HG03432 (cell line): ENCODE measurements around the gene ATXN3.

Experiments
- ATAC-seq: cut with Tn5 transposase; IDR thresholded peaks from one replicate; pipeline ENCODE4 v1.9.1; 2021; ENCODE audit warnings: mild to moderate bottlenecking, moderate library complexity; ENCODE audit not compliant: unreplicated experiment

Gene ATXN3

GRCh38 chr14:92106143-92106926, at the start of gene ATXN3:
Gene ATXN3 (minus strand): TSS chr14:92106582. CDS start chr14:92106552, 30 bp downstream.
- peak; percentile 83 for ATAC-seq

DNA sequence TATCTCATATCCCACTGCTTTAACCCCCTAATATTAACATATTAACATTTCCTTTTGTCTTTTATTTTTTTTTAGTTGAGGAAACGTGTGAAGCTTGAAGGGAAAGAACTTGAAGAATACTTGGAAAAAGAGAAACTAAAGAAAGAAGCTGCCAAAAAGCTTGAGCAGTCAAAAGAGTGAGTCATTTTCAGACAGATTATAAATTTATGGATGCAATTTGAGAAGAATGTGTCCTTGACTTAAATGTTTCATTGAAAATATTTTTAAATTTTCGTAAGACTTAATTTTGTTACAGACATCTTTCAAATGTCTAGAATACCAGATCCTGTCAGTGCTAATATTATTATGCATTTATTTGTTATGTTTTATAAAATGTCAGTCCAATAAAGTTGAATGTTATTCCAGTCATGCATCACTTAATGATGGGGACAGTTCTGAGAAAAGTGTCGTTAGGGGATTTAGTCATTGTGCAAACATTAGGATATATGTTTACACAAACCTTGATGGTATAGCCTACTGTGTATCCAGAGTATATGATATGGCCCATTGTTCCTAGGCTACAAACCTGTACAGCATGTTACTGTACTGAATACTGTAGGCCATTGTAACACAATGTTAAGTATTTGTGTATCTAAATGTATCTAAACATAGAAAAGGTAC, 48.0 kb upstream of the ATXN3 start:
- ATAC-seq, result no peak

- ATAC-seq, result no peak
These were observed 47.2 kb upstream of the ATXN3 start for GRCh38 chr14:92153581-92153980.

GRCh38 chr14:92144708-92145107, 38.3 kb upstream of the ATXN3 start:
- no peak for ATAC-seq

DNA sequence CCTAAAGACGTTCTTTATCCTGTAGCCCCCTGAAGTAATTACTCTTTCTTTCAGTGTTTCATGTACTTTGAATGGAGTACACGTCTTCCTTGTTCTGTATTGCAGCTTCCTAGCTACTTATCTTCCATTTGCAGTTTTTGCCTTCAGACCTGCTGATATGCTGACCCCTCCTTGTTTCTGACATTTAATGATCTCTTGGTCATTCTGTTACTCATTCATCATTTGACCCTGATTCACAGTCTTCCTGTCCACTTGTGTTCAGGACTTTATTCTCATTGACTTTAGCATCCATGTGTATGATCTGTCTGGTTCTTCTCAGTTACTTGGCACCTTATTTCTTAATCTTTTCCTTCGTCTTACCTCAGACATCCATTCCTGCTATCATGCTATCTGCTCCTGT, 37.6 kb upstream of the ATXN3 start:
- ATAC-seq, result no peak

- no peak for ATAC-seq
These were observed 36.9 kb upstream of the ATXN3 start for GRCh38 chr14:92143309-92143708.

- no peak for ATAC-seq
These were observed 28.9 kb upstream of the ATXN3 start for GRCh38 chr14:92135269-92135668.

GRCh38 chr14:92134456-92134855, 28.1 kb upstream of the ATXN3 start:
- no peak for ATAC-seq

DNA sequence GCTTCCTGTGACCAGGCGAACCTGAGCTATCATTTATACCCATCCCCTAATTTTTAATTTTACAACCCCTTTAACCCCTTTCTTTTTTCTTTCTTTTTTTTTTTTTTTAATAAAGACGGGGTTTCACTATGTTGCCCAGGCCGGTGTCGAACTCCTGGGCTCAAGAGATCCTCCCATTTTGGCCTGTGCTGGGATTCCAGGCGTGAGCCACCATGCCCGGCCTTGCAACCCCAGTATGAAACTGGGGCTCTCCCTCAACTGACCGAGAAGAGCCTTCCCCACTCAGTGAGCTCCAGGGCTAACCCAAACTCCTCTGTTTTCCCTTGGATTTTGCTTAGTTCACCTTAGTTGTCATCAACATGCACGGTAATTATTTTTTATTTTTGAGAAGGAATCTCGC, 16.4 kb upstream of the ATXN3 start:
- no peak for ATAC-seq

DNA sequence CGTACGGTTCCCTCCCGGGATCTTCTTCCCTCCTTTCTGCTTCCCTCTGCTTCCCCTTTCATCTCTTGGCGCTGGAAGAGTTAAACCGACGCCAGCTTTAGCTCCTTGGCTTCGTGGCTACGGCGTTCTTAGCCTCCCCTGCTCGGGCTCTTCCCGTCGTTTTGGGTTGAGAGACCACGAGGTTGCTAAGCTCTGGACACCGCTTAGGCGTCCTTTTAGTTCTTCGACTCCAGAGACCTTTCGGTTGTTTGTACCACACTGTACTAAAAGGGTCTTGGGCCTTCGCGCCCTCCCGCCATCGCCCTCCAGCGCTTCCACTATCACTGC, 15.9 kb upstream of the ATXN3 start:
- ATAC-seq, result no peak

- ATAC-seq, result peak; percentile 92
These were observed 15.4 kb upstream of the ATXN3 start, which contains the start of the genes CPSF2 and NDUFB1 for GRCh38 chr14:92121670-92122350. Gene CPSF2 (plus strand): TSS chr14:92121969. CDS start chr14:92130985, 9,016 bp downstream. Gene NDUFB1 (minus strand): TSS chr14:92121706. CDS start chr14:92117637, 4,069 bp downstream.

- ATAC-seq, result peak; percentile 24
These were observed 14.9 kb upstream of the ATXN3 start for GRCh38 chr14:92121207-92121669.

- no peak for ATAC-seq
These were observed 3.1 kb upstream of the ATXN3 start for GRCh38 chr14:92109490-92109889.

GRCh38 chr14:92108345-92109254, 2.2 kb upstream of the ATXN3 start:
- ATAC-seq, result no peak

DNA sequence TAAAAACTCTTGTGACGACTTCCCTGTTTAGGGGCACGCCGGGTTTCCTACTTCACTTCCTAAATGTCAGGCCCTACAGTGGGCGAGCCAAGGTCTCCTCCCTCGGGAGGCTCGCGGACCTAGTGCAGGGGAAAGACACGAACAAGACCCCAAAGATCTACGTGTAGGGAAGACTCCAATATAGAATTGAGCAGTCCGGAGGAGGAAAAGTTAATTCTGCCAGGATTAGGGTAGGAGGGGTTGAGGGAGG, 564 bp downstream of the ATXN3 start:
- ATAC-seq, result peak; percentile 15

DNA sequence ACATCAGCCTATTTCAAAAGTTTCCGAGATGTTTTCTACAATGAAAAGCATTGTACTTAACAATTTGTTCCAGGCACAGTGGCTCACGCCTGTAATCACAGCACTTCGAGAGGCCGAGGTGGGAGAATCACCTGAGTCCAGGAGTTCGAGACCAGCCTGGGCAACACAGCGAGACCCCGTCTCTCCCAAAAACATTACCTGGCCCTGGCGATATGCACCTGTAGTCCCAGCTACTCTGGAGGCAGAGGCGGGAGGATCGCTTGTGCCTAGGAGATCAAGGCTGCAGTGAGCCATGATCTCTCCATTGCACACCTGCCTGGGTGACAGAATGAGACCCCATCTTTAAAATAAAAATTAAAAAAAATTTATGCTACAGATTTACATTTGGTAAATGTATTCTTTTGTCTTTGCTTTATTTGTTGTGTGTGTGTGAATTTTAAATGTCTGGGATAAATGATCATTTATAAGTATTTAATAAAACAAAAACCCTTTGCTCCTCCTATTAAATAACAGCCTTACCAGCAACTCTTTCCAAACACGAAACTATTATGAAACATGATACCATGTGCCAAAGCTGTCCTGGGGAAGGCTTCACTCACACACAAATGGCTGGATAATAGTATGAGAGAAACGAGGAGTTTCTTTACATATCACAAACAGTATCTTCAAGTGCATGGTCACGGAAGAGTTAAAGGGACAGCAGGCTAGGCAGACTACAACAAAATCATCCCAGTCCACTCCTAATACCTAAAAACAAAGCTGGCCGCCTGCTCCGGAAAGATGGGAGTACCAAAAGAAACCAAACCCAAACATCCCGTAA, 1.1 kb downstream of the ATXN3 start:
- ATAC-seq, result no peak

GRCh38 chr14:92103363-92103989, 2.9 kb downstream of the ATXN3 start:
- no peak for ATAC-seq

GRCh38 chr14:92099802-92100201, 6.6 kb downstream of the ATXN3 start:
- ATAC-seq, result no peak

GRCh38 chr14:92093320-92093719, 13.1 kb downstream of the ATXN3 start:
- ATAC-seq, result no peak

DNA sequence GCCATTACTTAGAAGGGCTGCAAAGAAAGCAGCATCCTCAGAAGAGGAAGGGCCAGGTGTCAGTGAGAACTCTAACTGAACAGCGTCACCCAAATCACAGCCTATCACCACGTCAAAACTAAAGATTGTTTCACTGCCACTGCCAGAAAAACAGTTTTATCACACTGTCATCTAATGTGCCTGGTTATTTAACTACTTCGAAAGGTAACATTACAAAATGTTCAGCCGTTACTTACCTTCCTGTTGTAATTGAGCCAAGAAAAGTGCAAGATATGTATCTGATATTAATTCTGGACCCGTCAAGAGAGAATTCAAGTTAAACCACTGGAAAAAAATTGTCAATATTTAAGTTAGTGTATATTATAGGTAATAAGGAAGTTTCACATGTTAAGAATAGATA, 17.9 kb downstream of the ATXN3 start:
- ATAC-seq, result no peak
